GM19025 (cell line): Measurements from ENCODE around the gene ARPC1B.
A peak's percentile ranks its signal among the peaks of the same experiment; 100 is the strongest.
"Not testable (repeated sequence)": the region's sequence is repeated elsewhere in the genome, so short reads cannot be mapped to it uniquely, and the experiment has no call there.

ENCODE experiments used
- ATAC-seq: cut with Tn5 transposase; IDR thresholded peaks from one replicate; pipeline ENCODE4 v1.9.1; 2021; ENCODE audit warnings: mild to moderate bottlenecking, low read depth, moderate library complexity; ENCODE audit not compliant: unreplicated experiment

The ARPC1B gene

GRCh38 chr7:99366646-99367045, 7.9 kb upstream of the ARPC1B start:
- ATAC-seq, result no peak

GRCh38 chr7:99368750-99369389, 5.7 kb upstream of the ARPC1B start:
- no peak for ATAC-seq

- ATAC-seq, result no peak
Measured at GRCh38 chr7:99369767-99370391, 4.7 kb upstream of the ARPC1B start.

GRCh38 chr7:99371376-99371920, 3.1 kb upstream of the ARPC1B start:
- ATAC-seq, result no peak

- no peak for ATAC-seq
Measured at GRCh38 chr7:99372275-99373090, 2.0 kb upstream of the ARPC1B start.

- ATAC-seq, result no peak
Measured at GRCh38 chr7:99373091-99374066, 1.2 kb upstream of the ARPC1B start.

GRCh38 chr7:99375070-99375807, 709 bp downstream of the ARPC1B start:
- peak; percentile 46 for ATAC-seq

GRCh38 chr7:99379043-99379577, 4.6 kb downstream of the ARPC1B start:
- no peak for ATAC-seq

- ATAC-seq, result not testable (repeated sequence)
Measured at GRCh38 chr7:99379693-99380031, 5.1 kb downstream of the ARPC1B start.

- ATAC-seq, result peak; percentile 25
Measured at GRCh38 chr7:99380032-99380822, 5.7 kb downstream of the ARPC1B start.

- ATAC-seq, result peak; percentile 78
Measured at GRCh38 chr7:99380823-99381663, 6.5 kb downstream of the ARPC1B start.

- ATAC-seq, result no peak
Measured at GRCh38 chr7:99381664-99382075, 7.1 kb downstream of the ARPC1B start.

GRCh38 chr7:99383203-99383602, 8.7 kb downstream of the ARPC1B start:
- ATAC-seq, result no peak

- no peak for ATAC-seq
Measured at GRCh38 chr7:99383791-99384370, 9.4 kb downstream of the ARPC1B start.

- no peak for ATAC-seq
Measured at GRCh38 chr7:99384523-99384922, 10.0 kb downstream of the ARPC1B start.

- ATAC-seq, result no peak
Measured at GRCh38 chr7:99385564-99385963, 11.0 kb downstream of the ARPC1B start.

- no peak for ATAC-seq
Measured at GRCh38 chr7:99386584-99387238, 12.2 kb downstream of the ARPC1B start.
